Type B pancreatic cell (in vitro differentiated cells): ENCODE results near the gene CORO1C. TPM values are rescaled to one million over a fixed set of nuclear protein-coding genes. Genes with fewer than 3 reads are reported as not detected.
A peak's percentile ranks its signal among the peaks of the same experiment; 100 is the strongest.

Experiments used
- DNase-seq: peaks from one replicate; pipeline ENCODE4 v3.0.0; 2021; ENCODE audit warnings: mixed read lengths; ENCODE audit not compliant: unreplicated experiment; ENCODE audit errors: extremely low spot score
- H3K27ac Mint-ChIP-seq: 2 replicates; pipeline ENCODE4 v1.8.0; 2021; ENCODE audit warnings: mild to moderate bottlenecking, mixed read lengths
- H3K27me3 Mint-ChIP-seq: 2 replicates; pipeline ENCODE4 v1.8.0; 2021; ENCODE audit warnings: mixed read lengths
- H3K36me3 Mint-ChIP-seq: 2 replicates; pipeline ENCODE4 v1.8.0; 2021; ENCODE audit warnings: mixed read lengths
- H3K4me1 Mint-ChIP-seq: one replicate; pipeline ENCODE4 v1.8.0; 2021; ENCODE audit warnings: mixed read lengths; ENCODE audit not compliant: unreplicated experiment
- H3K4me3 Mint-ChIP-seq: 2 replicates; pipeline ENCODE4 v1.8.0; 2021; ENCODE audit warnings: mild to moderate bottlenecking, mixed read lengths
- H3K9me3 Mint-ChIP-seq: 2 replicates; pipeline ENCODE4 v1.8.0; 2021; ENCODE audit warnings: mixed read lengths
- total RNA-seq: library from RNA; stranded (reverse); gene quantifications from 2 replicates; pipeline ENCODE4 v1.2.1, GENCODE V29; 2021; ENCODE audit warnings: low replicate concordance
- TF ChIP-seq, protein P1 (sequence below): fragments of 200-600 bp; sonication (generic); conservative IDR thresholded peaks from 2 replicates; pipeline ENCODE4 v1.5.0; 2021; ENCODE audit warnings: antibody characterized with exemption, mild to moderate bottlenecking

The CORO1C gene
- total RNA-seq, 1 donor from 2014 or later = 103 TPM

DNA sequence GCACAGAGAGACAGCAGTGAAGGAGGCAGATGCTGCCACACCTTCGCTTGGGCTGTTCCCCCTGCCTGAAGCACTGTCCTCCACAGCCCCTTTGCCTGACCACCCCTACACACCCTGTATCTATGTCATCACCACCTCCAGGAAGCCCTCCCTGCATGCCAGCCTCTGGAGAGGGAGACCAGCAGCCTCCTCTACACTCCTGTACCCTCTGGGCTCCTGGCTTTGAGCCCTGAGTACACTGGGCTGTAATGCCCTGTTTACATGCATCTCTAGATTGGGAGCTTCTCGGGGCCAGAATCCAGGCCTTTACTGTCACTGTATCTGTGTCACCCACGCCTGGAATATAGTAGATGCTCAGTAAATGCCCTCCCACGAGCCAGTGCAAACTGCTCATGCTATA, 127.6 kb downstream of the CORO1C start:
- TF ChIP-seq, protein P1, sequence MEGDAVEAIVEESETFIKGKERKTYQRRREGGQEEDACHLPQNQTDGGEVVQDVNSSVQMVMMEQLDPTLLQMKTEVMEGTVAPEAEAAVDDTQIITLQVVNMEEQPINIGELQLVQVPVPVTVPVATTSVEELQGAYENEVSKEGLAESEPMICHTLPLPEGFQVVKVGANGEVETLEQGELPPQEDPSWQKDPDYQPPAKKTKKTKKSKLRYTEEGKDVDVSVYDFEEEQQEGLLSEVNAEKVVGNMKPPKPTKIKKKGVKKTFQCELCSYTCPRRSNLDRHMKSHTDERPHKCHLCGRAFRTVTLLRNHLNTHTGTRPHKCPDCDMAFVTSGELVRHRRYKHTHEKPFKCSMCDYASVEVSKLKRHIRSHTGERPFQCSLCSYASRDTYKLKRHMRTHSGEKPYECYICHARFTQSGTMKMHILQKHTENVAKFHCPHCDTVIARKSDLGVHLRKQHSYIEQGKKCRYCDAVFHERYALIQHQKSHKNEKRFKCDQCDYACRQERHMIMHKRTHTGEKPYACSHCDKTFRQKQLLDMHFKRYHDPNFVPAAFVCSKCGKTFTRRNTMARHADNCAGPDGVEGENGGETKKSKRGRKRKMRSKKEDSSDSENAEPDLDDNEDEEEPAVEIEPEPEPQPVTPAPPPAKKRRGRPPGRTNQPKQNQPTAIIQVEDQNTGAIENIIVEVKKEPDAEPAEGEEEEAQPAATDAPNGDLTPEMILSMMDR = no peak
- peaks cover 7% of the 10 kb centered on the region for H3K27me3 Mint-ChIP-seq
- no peak for DNase-seq
- H3K9me3 Mint-ChIP-seq = no peaks in the 10 kb centered on the region
- peak overlapping the region; percentile 63 for H3K27ac Mint-ChIP-seq
- no peaks in the 10 kb centered on the region for H3K36me3 Mint-ChIP-seq
- peaks cover 15% of the 10 kb centered on the region for H3K4me1 Mint-ChIP-seq
- no peak overlapping the region for H3K4me3 Mint-ChIP-seq

DNA sequence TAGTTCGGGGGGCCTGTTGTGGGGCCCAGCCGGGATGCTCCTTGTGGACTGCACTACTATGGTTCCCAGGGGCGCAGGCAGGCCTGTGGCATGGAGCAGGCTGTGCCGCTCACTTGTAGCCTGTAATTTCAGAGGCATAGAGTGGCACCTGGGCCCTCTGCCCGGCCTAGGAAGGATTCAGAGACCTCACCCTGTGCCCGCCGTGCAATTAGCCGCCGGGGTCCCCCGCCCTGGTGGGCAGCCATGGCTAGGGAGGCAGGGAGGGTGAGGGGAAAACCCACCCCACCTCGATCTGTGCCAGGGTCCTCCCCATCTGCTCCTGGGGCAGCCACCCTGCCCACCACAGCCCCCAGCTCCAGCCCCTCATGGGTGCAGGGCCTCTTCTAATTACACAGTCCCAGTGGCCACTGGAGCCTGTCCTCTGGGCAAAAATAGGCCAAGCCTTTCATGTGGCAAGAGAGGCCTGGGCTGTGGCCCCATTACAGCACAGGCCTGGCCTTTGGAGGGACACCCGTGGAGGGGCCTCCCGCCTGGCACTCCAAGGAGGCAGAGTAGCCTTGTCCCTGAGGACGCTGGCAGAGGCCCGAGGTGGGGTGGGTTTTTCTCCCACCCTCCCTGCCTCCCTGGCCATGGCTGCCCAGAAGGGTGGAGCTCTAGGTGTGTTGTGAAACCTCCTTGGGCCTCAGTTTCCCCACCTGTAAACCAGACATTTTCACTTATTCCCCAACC, 128.2 kb downstream of the CORO1C start:
- TF ChIP-seq, protein P1 = no peak
- Mint-ChIP-seq H3K27me3 (peaks cover 7% of the 10 kb centered on the region), H3K4me1 (peaks cover 15% of the 10 kb centered on the region), H3K4me3 (no peak overlapping the region), H3K27ac (no peak overlapping the region), H3K36me3 (no peaks in the 10 kb centered on the region), H3K9me3 (no peaks in the 10 kb centered on the region)
- DNase-seq = no peak

DNA sequence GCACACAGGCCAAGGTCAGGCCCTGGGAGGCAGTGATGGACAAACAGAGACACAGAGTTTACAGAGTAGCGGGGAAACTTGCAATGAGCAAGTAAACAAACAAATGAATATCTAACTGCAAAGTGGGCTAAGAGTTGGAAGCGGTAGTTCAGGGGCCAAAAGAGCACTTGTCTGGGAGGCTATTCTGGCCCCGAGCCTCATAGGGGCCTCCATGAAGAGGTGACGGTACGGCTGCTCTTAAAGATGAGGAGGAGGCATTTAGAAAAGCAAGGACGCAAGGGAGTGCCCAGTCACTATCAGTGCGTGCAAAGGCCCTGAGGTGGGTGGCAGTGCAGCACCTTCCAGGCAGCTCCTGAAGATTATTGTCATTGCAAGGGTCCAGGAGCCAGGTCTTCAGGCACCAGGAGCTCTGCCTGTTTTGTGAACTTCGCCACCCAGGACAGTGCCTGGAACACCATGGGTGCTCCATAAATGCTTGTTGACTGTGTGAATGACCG, 129.1 kb downstream of the CORO1C start:
- Mint-ChIP-seq H3K27ac (no peak overlapping the region), H3K4me3 (no peak overlapping the region), H3K27me3 (peaks cover 7% of the 10 kb centered on the region), H3K36me3 (no peaks in the 10 kb centered on the region), H3K9me3 (no peaks in the 10 kb centered on the region), H3K4me1 (peaks cover 21% of the 10 kb centered on the region)
- TF ChIP-seq, protein P1 = no peak
- no peak for DNase-seq

DNA sequence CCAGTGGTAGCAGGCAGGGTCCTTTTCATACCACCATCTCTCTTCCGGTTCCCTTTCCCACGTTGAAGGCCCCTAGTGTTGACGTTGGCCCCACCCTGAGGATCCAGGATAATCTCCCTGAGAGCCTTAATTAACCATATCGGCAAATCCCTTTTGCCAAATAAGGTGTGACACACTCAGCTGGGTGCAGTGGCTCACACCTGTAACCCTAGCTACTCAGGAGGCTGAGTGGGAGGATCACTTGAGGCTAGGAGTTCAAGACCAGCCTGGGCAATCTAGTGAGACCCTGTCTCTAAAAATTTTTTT, 130.7 kb downstream of the CORO1C start:
- peaks cover 7% of the 10 kb centered on the region for H3K27me3 Mint-ChIP-seq
- H3K9me3 Mint-ChIP-seq = no peaks in the 10 kb centered on the region
- peaks cover 21% of the 10 kb centered on the region for H3K4me1 Mint-ChIP-seq
- no peak overlapping the region for H3K4me3 Mint-ChIP-seq
- TF ChIP-seq, protein P1 = no peak
- H3K27ac Mint-ChIP-seq = no peak overlapping the region
- no peaks in the 10 kb centered on the region for H3K36me3 Mint-ChIP-seq
- no peak for DNase-seq

DNA sequence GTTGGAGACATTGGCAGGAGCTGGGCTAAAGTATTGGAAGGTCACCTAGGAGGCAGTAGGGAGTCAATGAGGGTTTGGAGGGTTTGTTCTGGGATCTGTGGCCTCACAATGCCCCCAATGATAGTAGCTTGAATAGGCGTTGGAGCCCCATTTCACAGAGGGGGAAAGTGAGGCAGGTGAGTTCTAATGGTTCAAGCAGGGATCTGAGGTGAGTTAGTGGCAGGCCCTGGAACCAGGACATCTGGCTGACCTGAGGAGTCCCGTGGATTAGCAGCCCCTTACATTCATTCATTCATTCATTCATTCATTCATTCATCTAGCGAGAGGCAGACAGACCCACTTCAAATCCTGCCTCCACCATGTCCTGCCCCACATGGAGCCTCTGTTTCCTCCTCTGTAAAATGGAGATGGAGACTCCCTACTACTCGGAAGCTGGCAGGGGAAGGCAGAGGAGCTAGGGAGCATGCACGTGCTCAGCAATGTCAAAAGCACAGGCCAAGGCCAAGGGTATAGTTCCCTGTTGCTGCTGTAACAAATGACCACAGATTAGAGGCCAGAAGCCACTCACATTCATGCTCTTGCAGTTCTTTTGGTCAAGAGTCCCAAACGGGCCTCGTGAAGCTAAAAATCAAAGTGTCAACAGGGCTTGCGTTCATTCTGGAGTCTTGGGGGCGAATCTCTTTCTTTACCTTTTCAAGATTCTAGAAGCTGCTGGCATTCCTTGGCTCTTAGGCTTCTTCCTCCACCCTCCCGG, 131.2 kb downstream of the CORO1C start:
- TF ChIP-seq, protein P1 = no peak
- no peaks in the 10 kb centered on the region for H3K36me3 Mint-ChIP-seq
- DNase-seq = no peak
- H3K27me3 Mint-ChIP-seq = peaks cover 7% of the 10 kb centered on the region
- H3K27ac Mint-ChIP-seq = no peak overlapping the region
- H3K4me1 Mint-ChIP-seq = peaks cover 21% of the 10 kb centered on the region
- H3K4me3 Mint-ChIP-seq = no peak overlapping the region
- H3K9me3 Mint-ChIP-seq = no peaks in the 10 kb centered on the region
